Measurements from ENCODE around the gene HDAC9. TPM values are rescaled to one million over a fixed set of nuclear protein-coding genes. Genes with fewer than 3 reads are reported as not detected.

Gene HDAC9
- total RNA-seq, 1 experiment from 2014 or later, result 7.7 TPM

DNA sequence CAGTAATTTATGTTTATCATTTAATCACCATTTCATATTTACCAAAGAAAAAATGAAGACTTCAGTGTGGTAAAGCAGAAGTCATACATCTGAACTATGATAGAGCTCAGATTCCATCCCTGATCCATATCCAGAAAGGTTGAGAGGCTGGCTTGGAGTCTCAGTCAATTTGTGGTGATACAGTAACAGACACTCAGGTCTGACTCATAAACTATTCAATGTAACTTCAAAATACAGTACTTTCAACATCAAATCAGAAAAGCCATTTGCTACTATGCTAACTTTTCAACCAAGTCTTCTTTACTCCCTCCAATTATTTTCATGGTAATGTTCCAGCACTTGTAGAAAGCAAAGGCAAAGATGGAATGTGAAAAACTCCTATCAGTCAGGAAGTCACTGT is 190.4 kb downstream of the HDAC9 start:
- H3K9me3 ChIP-seq (ENCODE audit: control insufficient read depth, low read depth, low read length), result no peaks in the 10 kb centered on the region
- DNase-seq, result no peak
- H2BK5ac ChIP-seq (ENCODE audit: insufficient read length, low read length), result no peak overlapping the region
- no peak overlapping the region for H3K27ac ChIP-seq (ENCODE audit: insufficient read length, low read depth, low read length)
- H4K5ac ChIP-seq (ENCODE audit: insufficient read length, low read depth, low read length), result no peak overlapping the region
- H3K23ac ChIP-seq (ENCODE audit: insufficient read length, low read depth, low read length), result no peak overlapping the region
- no peak overlapping the region for H2AFZ ChIP-seq (ENCODE audit: low read length)
- no peaks in the 10 kb centered on the region for H3K23me2 ChIP-seq (ENCODE audit: insufficient read length, low read depth, low read length, poor library complexity, severe bottlenecking)
- H2BK120ac ChIP-seq (ENCODE audit: low read depth, low read length, poor library complexity, severe bottlenecking), result no peak overlapping the region
- H3K79me1 ChIP-seq (ENCODE audit: insufficient read depth, low read depth, low read length, poor library complexity, severe bottlenecking), result no peaks in the 10 kb centered on the region
- TF ChIP-seq, protein P1, sequence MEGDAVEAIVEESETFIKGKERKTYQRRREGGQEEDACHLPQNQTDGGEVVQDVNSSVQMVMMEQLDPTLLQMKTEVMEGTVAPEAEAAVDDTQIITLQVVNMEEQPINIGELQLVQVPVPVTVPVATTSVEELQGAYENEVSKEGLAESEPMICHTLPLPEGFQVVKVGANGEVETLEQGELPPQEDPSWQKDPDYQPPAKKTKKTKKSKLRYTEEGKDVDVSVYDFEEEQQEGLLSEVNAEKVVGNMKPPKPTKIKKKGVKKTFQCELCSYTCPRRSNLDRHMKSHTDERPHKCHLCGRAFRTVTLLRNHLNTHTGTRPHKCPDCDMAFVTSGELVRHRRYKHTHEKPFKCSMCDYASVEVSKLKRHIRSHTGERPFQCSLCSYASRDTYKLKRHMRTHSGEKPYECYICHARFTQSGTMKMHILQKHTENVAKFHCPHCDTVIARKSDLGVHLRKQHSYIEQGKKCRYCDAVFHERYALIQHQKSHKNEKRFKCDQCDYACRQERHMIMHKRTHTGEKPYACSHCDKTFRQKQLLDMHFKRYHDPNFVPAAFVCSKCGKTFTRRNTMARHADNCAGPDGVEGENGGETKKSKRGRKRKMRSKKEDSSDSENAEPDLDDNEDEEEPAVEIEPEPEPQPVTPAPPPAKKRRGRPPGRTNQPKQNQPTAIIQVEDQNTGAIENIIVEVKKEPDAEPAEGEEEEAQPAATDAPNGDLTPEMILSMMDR (conservative IDR thresholded peaks at IDR 0.05), result no peak
- H3K36me3 Mint-ChIP-seq (ENCODE audit: insufficient read depth in 1 of 3, low read depth in 3 of 3), result no peaks in the 10 kb centered on the region
- H2AK5ac ChIP-seq (ENCODE audit: insufficient read length, low read length), result no peak overlapping the region
- no peak overlapping the region for H3T11ph ChIP-seq (ENCODE audit: low read length)
- H2BK20ac ChIP-seq (ENCODE audit: low read depth, low read length, poor library complexity, severe bottlenecking), result no peak overlapping the region
- no peaks in the 10 kb centered on the region for H3K4me1 ChIP-seq (ENCODE audit: insufficient read depth, low read length)
- H3K14ac ChIP-seq (ENCODE audit: insufficient read depth, low read length), result no peak overlapping the region
- H3K9ac ChIP-seq (ENCODE audit: extremely low read depth, insufficient read length, low read length), result no peak overlapping the region
- H3K4me3 Mint-ChIP-seq, result no peak overlapping the region
- no peaks in the 10 kb centered on the region for H4K20me1 ChIP-seq (ENCODE audit: control insufficient read depth, insufficient read depth, insufficient read length)
- no peak overlapping the region for H3K56ac ChIP-seq (ENCODE audit: insufficient read length, low read depth, low read length)
- H3K79me2 ChIP-seq (ENCODE audit: insufficient read depth, low read length), result no peaks in the 10 kb centered on the region
- no peak overlapping the region for H4K8ac ChIP-seq (replicated peaks; ENCODE audit: insufficient read length, low read depth, low read length)
- no peak overlapping the region for H2BK12ac ChIP-seq (ENCODE audit: insufficient read length, low read depth, low read length)
- no peak overlapping the region for H3K27ac Mint-ChIP-seq
- no peak overlapping the region for H3K18ac ChIP-seq (ENCODE audit: insufficient read length, low read depth, low read length)
- H3K4me1 Mint-ChIP-seq, result no peaks in the 10 kb centered on the region
- H3K27me3 ChIP-seq (ENCODE audit: insufficient read depth, low read length), result no peaks in the 10 kb centered on the region
- no peak overlapping the region for H2BK15ac ChIP-seq (ENCODE audit: low read depth, low read length)
- no peaks in the 10 kb centered on the region for H3K27me3 Mint-ChIP-seq (ENCODE audit: low read depth)
- H3K9me3 Mint-ChIP-seq, result no peaks in the 10 kb centered on the region
- no peak overlapping the region for H3K4me2 ChIP-seq (ENCODE audit: insufficient read depth, insufficient read length, low read length)
- no peak overlapping the region for H3K4ac ChIP-seq (ENCODE audit: low read depth, low read length)
- no peak overlapping the region for H4K91ac ChIP-seq (ENCODE audit: insufficient read length, low read depth, low read length)

All from H9 (cell line).